K562 (cell line): ENCODE measurements around the gene KAT2B. TPM values are rescaled to one million over a fixed set of nuclear protein-coding genes. Genes with fewer than 3 reads are reported as not detected.

ENCODE experiments used
- ATAC-seq: fragments of 200-7000 bp; cut with Tn5 transposase; 3 replicates; pipeline ENCODE4 v1.9.1; 2020; ENCODE audit warnings: moderate library complexity
- BruUV-seq: library from RNA; stranded (reverse); fragments of 400-500 nt; replicated peaks from 2 replicates; lab custom pipeline; 2021; lab: Mats Ljungman, UMichigan
- CTCF ChIA-PET: fragments of 300-600 bp; formaldehyde crosslinking; extraction: SDS; loops from one replicate; lab custom pipeline; 2021; ENCODE audit warnings: low intra/inter-chr PET ratio; lab: Yijun Ruan, JAX
- POLR2A ChIA-PET: fragments of 300-600, 350-650 bp; sonication (Branson Sonifier 250); formaldehyde crosslinking; extraction: SDS; loops from one replicate; lab custom pipeline; 2021; ENCODE audit warnings: antibody characterized with exemption, inconsistent platforms; lab: Yijun Ruan, JAX
- DNase-seq, 4 experiments: peaks; one replicate each; pipeline versions ENCODE4 v3.0.0 to v3.0.0-alpha.2; 2011 to 2018; ENCODE audit warnings: low spot score in 3 of 4, mixed read lengths in 3 of 4; ENCODE audit errors: extremely low read depth in 1 of 4
- FAIRE-seq: peaks from 2 replicates; lab custom pipeline; 2011; peaks lifted over from hg19 to GRCh38; lab: Jason Lieb, UNC
- H2AFZ ChIP-seq: 2 replicates; pipeline ENCODE4 v1.6.0; 2011; ENCODE audit warnings: low read depth, low read length, control low read depth, inconsistent platforms
- H3K27ac ChIP-seq: fragments of 200-600 bp; 3 replicates; pipeline ENCODE4 v1.8.0; 2011; ENCODE audit warnings: low read depth, mild to moderate bottlenecking, control low read depth, inconsistent platforms, low read length, moderate library complexity, mixed read lengths; ENCODE audit errors: extremely low read depth
- H3K27me3 ChIP-seq, 2 experiments: fragments of 300-600 bp in 1 of 2; 2 replicates in 1 of 2; 3 replicates in 1 of 2; pipeline versions ENCODE4 v1.6.0 to v1.8.0; 2011; ENCODE audit warnings: inconsistent platforms in 2 of 2, low read length in 2 of 2, mild to moderate bottlenecking in 1 of 2, mixed read lengths in 1 of 2, moderate library complexity in 1 of 2; ENCODE audit not compliant: control insufficient read depth in 2 of 2, insufficient read depth in 2 of 2
- H3K36me3 ChIP-seq: fragments of 300-600 bp; 3 replicates; pipeline ENCODE4 v1.8.0; 2011; ENCODE audit warnings: mild to moderate bottlenecking, low read length, inconsistent platforms; ENCODE audit not compliant: control insufficient read depth, insufficient read depth
- H3K4me1 ChIP-seq, 2 experiments: fragments of 200-600 bp in 1 of 2; replicated peaks in 1 of 2; 2 replicates in 1 of 2; 3 replicates in 1 of 2; pipeline versions ENCODE4 v1.5.1 to v1.8.0; 2011; ENCODE audit warnings: inconsistent platforms in 2 of 2, low read length in 2 of 2, mild to moderate bottlenecking in 1 of 2, mixed read lengths in 1 of 2, moderate library complexity in 1 of 2; ENCODE audit not compliant: control insufficient read depth in 2 of 2, insufficient read depth in 2 of 2
- H3K4me2 ChIP-seq: 2 replicates; pipeline ENCODE4 v1.6.1; 2011; ENCODE audit warnings: low read length, control low read depth, inconsistent platforms, mixed read lengths; ENCODE audit not compliant: insufficient read depth
- H3K4me3 ChIP-seq: fragments of 200-600 bp; sonication (generic), shearing (Covaris generic); 2 replicates; pipeline ENCODE4 v1.5.1; 2016; ENCODE audit warnings: control low read depth, inconsistent platforms
- H3K79me2 ChIP-seq: fragments of 200-600 bp; 3 replicates; pipeline ENCODE4 v1.8.0; 2011; ENCODE audit warnings: low read length, inconsistent platforms; ENCODE audit not compliant: control insufficient read depth, insufficient read depth
- H3K9ac ChIP-seq, 2 experiments: 2 replicates each; pipeline versions ENCODE4 v1.6.0 to v1.6.1; 2011; ENCODE audit warnings: low read depth in 2 of 2, low read length in 2 of 2, control low read depth in 1 of 2, inconsistent platforms in 1 of 2, mild to moderate bottlenecking in 1 of 2, mixed read lengths in 1 of 2; ENCODE audit not compliant: insufficient read depth in 1 of 2
- H3K9me1 ChIP-seq: one replicate; pipeline ENCODE4 v1.6.0; 2011; ENCODE audit warnings: inconsistent platforms, mild to moderate bottlenecking, low read length, moderate library complexity; ENCODE audit not compliant: control insufficient read depth, insufficient read depth
- H3K9me3 ChIP-seq: replicated peaks from 2 replicates; pipeline ENCODE4 v1.5.1; 2011; ENCODE audit warnings: low read depth, low read length, inconsistent platforms; ENCODE audit not compliant: control insufficient read depth, insufficient read depth
- H4K20me1 ChIP-seq: replicated peaks from 2 replicates; pipeline ENCODE4 v1.6.1; 2011; ENCODE audit warnings: low read length, inconsistent platforms, mixed read lengths; ENCODE audit not compliant: control insufficient read depth, insufficient read depth
- ATF4 ChIP-seq: fragments of 450-650 bp; formaldehyde crosslinking; IDR thresholded peaks from 2 replicates; pipeline ENCODE4 v1.4.0; 2022; ENCODE audit warnings: mild to moderate bottlenecking, moderate library complexity
- CHD1 ChIP-seq: fragments of 200-600 bp; sonication (generic); IDR thresholded peaks from one replicate; pipeline ENCODE4 v1.6.1; 2012; ENCODE audit warnings: mild to moderate bottlenecking, moderate library complexity, low read length, inconsistent platforms
- CHD7 ChIP-seq: fragments of 200-600 bp; sonication (generic); IDR thresholded peaks from one replicate; pipeline ENCODE4 v1.6.1; 2012; ENCODE audit warnings: mild to moderate bottlenecking, low read depth, low read length, inconsistent platforms
- DACH1 ChIP-seq: fragments of 450-650 bp; IDR thresholded peaks from 2 replicates; pipeline ENCODE4 v1.6.1; 2018; ENCODE audit not compliant: partially characterized antibody
- NR2C1 ChIP-seq, 2 experiments: fragments of 450-650 bp; IDR thresholded peaks; 2 replicates each; pipeline ENCODE4 v1.6.1; 2017; ENCODE audit warnings: mild to moderate bottlenecking in 2 of 2, antibody characterized with exemption in 1 of 2, inconsistent platforms in 1 of 2, missing compliant biosample characterization in 1 of 2, missing genetic modification characterization in 1 of 2
- POLR3A ChIP-seq: IDR thresholded peaks from 2 replicates; pipeline ENCODE4 v1.6.1; 2011; ENCODE audit warnings: borderline replicate concordance, mild to moderate bottlenecking, moderate library complexity; ENCODE audit not compliant: insufficient read length, insufficient read depth; ENCODE audit errors: extremely low read depth
- RBM15 ChIP-seq: fragments of 200-400 bp; formaldehyde crosslinking; IDR thresholded peaks from 2 replicates; pipeline ENCODE4 v1.6.1; 2018; ENCODE audit warnings: mild to moderate bottlenecking, low read length, moderate library complexity; ENCODE audit not compliant: insufficient read depth
- RUNX1 ChIP-seq: sonication (generic); IDR thresholded peaks from 2 replicates; pipeline ENCODE4 v1.6.1; 2016; ENCODE audit warnings: antibody characterized with exemption, low read depth
- SNAPC5 ChIP-seq: fragments of 250-450 bp; sonication (Bioruptor Pico); IDR thresholded peaks from 2 replicates; pipeline ENCODE4 v1.8.0; 2021; ENCODE audit warnings: moderate library complexity, mild to moderate bottlenecking, inconsistent platforms
- ZBTB8A ChIP-seq: fragments of 450-650 bp; IDR thresholded peaks from 2 replicates; pipeline ENCODE4 v1.6.1; 2018; ENCODE audit warnings: mild to moderate bottlenecking, moderate library complexity; ENCODE audit not compliant: partially characterized antibody
- in situ Hi-C: fragments of 300-500 bp; cut with MboI; formaldehyde crosslinking; loops from 4 replicates; pipeline ENCODE4 v1.15.0; 2018; ENCODE audit warnings: inconsistent platforms, mixed read lengths
- intact Hi-C: fragments of 100-400 bp; cut with micrococcal nuclease; formaldehyde crosslinking; loops from 2 replicates; pipeline ENCODE4 v1.14.2; 2022
- polyA plus RNA-seq, 8 experiments: library from polyadenylated mRNA; depleted of rRNA in 4 of 8; stranded (reverse) in 5 of 8; unstranded in 3 of 8; fragments of >200 nt; fragmentation: Nextera tagmentation in 2 of 8; fragmentation: Illumina TruSeq in 1 of 8; extraction: Ambion mirVana in 2 of 8; extraction: Trizol in 1 of 8; gene quantifications; 2 replicates each; pipeline versions ENCODE4 v1.2.1 to v1.2.3, GENCODE V29; 2011 to 2014; ENCODE audit warnings: inconsistent platforms in 1 of 8, missing spikeins in 1 of 8
- total RNA-seq, 7 experiments: library from RNA; depleted of rRNA in 6 of 7; stranded (reverse); fragments of >200 nt in 6 of 7; fragmentation: Illumina TruSeq in 2 of 7; extraction: Trizol in 2 of 7; gene quantifications; 2 replicates each; pipeline versions ENCODE4 v1.2.1 to v1.2.3, GENCODE V29; 2011 to 2021; ENCODE audit warnings: low replicate concordance in 1 of 7

The KAT2B gene
- total and polyA plus RNA-seq, 9 of the 15 experiments (the other 6 are each of a cell fraction or from before 2014, with no cell fraction given) = 3.3 to 14.9 (median 12.2) TPM

GRCh38 chr3:20147361-20147760 lies 107.1 kb downstream of the KAT2B start:
- Histone ChIP-seq H3K9me1 (no peaks in the 10 kb centered on the region), H2AFZ (no peak overlapping the region), H3K9me3 (no peaks in the 10 kb centered on the region), H3K4me3 (no peak overlapping the region), H3K27ac (no peak overlapping the region), H3K27me3 (no peaks in the 10 kb centered on the region), H3K4me2 (no peak overlapping the region), H3K4me1 (no peaks in the 10 kb centered on the region), H3K36me3 (peaks cover 8% of the 10 kb centered on the region; the same call in 2 of the 3 replicates), H4K20me1 (no peaks in the 10 kb centered on the region), H3K79me2 (no peaks in the 10 kb centered on the region), H3K9ac (no peak overlapping the region)
- no peak for TF ChIP-seq NR2C1 (IDR thresholded peaks at IDR 0.05)
- TF ChIP-seq NR2C1 (tag; IDR thresholded peaks at IDR 0.05) = no peak
- TF ChIP-seq ZBTB8A = no peak
- no peak for TF ChIP-seq CHD1
- no peak for TF ChIP-seq DACH1
- TF ChIP-seq ATF4 (CRISPR knock-in tag) = no peak
- TF ChIP-seq RUNX1 = no peak
- no peak for TF ChIP-seq POLR3A
- TF ChIP-seq RBM15 = no peak
- no peak for TF ChIP-seq SNAPC5
- no peak for TF ChIP-seq CHD7
- intact Hi-C loops (no loop called here), in situ Hi-C loops (no loop called here)
- DNase-seq (no peak), ATAC-seq (no peak), FAIRE-seq (no peak)
- no TSS peak for BruUV-seq
- POLR2A ChIA-PET = interaction anchor here (1.1 to 1.8 kb wide), 2 partner anchors 8 to 10 kb away, joined by 3 to 6 read pairs; no protein-coding TSS in a partner anchor
- CTCF ChIA-PET = no interaction called here
